Measurements from ENCODE around the gene ESF1. TPM values are rescaled to one million over a fixed set of nuclear protein-coding genes. Genes with fewer than 3 reads are reported as not detected.

ESF1 gene
- total RNA-seq, 1 experiment from 2014 or later, result 14.8 TPM

DNA sequence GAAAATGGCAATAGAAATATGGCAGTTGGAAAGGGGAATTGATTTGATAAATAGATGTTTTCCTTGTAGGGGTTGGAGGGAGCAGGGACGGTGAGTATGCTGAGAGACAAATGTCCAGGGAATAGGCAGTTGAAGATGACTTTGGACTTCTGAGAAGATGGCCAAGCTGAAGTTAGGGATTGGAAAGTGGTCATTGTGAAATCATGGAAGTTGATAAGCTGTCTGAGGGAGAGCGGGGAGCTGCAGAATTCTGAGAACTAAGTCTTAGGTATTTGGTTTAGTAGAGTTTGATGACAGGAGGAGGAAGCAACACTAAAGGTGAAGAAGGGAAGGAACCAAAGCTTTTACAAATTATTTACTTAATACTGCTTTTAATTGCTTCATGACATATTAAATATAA, 15.3 kb upstream of the ESF1 start:
- POLR2A ChIA-PET (ENCODE audit: unreplicated experiment), result no interaction called here
- CTCF ChIA-PET, result no interaction called here
- TF ChIP-seq, protein P1, sequence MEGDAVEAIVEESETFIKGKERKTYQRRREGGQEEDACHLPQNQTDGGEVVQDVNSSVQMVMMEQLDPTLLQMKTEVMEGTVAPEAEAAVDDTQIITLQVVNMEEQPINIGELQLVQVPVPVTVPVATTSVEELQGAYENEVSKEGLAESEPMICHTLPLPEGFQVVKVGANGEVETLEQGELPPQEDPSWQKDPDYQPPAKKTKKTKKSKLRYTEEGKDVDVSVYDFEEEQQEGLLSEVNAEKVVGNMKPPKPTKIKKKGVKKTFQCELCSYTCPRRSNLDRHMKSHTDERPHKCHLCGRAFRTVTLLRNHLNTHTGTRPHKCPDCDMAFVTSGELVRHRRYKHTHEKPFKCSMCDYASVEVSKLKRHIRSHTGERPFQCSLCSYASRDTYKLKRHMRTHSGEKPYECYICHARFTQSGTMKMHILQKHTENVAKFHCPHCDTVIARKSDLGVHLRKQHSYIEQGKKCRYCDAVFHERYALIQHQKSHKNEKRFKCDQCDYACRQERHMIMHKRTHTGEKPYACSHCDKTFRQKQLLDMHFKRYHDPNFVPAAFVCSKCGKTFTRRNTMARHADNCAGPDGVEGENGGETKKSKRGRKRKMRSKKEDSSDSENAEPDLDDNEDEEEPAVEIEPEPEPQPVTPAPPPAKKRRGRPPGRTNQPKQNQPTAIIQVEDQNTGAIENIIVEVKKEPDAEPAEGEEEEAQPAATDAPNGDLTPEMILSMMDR (conservative IDR thresholded peaks at IDR 0.05), result no peak
- TF ChIP-seq EZH2 (IDR thresholded peaks at IDR 0.05; ENCODE audit: low read depth), result no peak

DNA sequence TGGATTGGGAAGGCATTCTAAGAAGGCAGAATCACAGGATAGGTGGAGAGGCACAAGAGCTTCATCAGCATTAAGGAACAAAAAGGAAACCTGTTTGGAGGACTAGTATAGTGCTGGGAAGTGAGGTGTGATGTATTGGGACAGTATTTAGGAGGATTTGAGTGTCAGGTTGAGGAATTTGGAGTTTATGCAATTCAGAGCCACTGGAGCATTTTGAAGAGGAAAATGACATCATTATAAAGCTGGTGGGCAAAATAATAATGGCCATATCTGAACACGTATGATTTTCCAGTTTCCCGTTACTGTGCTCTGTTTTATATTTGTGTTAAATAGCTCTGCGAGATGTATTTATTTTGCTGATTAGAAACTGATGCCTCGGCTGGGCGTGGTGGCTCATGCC, 14.3 kb upstream of the ESF1 start:
- Histone ChIP-seq H2AFZ (no peak overlapping the region), H3K9me3 (ENCODE audit: insufficient read depth, low read depth) (no peaks in the 10 kb centered on the region), H3K4me1 (replicated peaks; ENCODE audit: insufficient read depth) (no peaks in the 10 kb centered on the region), H3K27ac (no peak overlapping the region), H3K27me3 (ENCODE audit: insufficient read depth, low read depth) (no peaks in the 10 kb centered on the region), H3K79me2 (ENCODE audit: low read depth) (no peaks in the 10 kb centered on the region), H3K4me2 (no peak overlapping the region), H4K20me1 (ENCODE audit: insufficient read depth) (no peaks in the 10 kb centered on the region), H3K9me2 (ENCODE audit: insufficient read depth) (no peaks in the 10 kb centered on the region), H3F3A (ENCODE audit: insufficient read depth, low read depth) (no peaks in the 10 kb centered on the region), H3K4me3 (no peak overlapping the region), H3K36me3 (ENCODE audit: low read depth) (peaks cover 31% of the 10 kb centered on the region)
- intact Hi-C loops (cut with micrococcal nuclease; ENCODE audit: unreplicated experiment), result no loop called here
- no peak for TF ChIP-seq EZH2 (IDR thresholded peaks at IDR 0.05; ENCODE audit: low read depth)
- TF ChIP-seq, protein P1 (conservative IDR thresholded peaks at IDR 0.05), result no peak
- POLR2A ChIA-PET (ENCODE audit: unreplicated experiment), result no interaction called here
- CTCF ChIA-PET, result no interaction called here
- no peak for DNase-seq
- BruUV-seq (replicated peaks), result no TSS peak

More for the DNA sequence above, 15.3 kb upstream of the ESF1 start:
- DNase-seq, result no peak
- H3K4me2 ChIP-seq, result no peak overlapping the region
- no peaks in the 10 kb centered on the region for H4K20me1 ChIP-seq (ENCODE audit: insufficient read depth)
- peaks cover 29% of the 10 kb centered on the region for H3K36me3 ChIP-seq (ENCODE audit: low read depth)
- no peaks in the 10 kb centered on the region for H3K27me3 ChIP-seq (ENCODE audit: insufficient read depth, low read depth)
- H3K27ac ChIP-seq, result no peak overlapping the region
- H3K9me3 ChIP-seq (ENCODE audit: insufficient read depth, low read depth), result no peaks in the 10 kb centered on the region
- H3K4me3 ChIP-seq, result no peak overlapping the region
- no peaks in the 10 kb centered on the region for H3K4me1 ChIP-seq (replicated peaks; ENCODE audit: insufficient read depth)
- H3F3A ChIP-seq (ENCODE audit: insufficient read depth, low read depth), result no peaks in the 10 kb centered on the region
- no peaks in the 10 kb centered on the region for H3K9me2 ChIP-seq (ENCODE audit: insufficient read depth)
- intact Hi-C loops (cut with micrococcal nuclease; ENCODE audit: unreplicated experiment), result no loop called here
- no peaks in the 10 kb centered on the region for H3K79me2 ChIP-seq (ENCODE audit: low read depth)
- H2AFZ ChIP-seq, result no peak overlapping the region
- no TSS peak for BruUV-seq (replicated peaks)

DNA sequence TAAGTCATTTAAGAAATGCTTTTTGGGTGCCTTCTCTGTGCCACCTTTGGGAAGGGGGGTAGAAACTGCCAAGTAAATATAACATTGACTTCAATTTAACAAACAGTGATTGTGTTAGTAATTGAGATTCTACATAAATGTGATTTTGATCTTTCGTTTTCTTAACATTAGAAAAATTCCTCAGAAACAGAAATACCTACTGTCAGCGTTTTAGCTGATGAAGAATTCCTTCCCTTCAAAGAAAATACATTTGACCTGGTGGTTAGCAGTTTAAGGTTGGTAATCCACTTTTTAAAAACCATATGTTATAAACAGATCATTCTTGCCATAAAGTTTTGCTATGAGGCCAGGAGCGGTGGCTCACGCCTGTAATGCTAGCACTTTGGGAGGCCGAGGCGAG, 9.9 kb upstream of the ESF1 start:
- no peaks in the 10 kb centered on the region for H3K9me3 ChIP-seq (ENCODE audit: insufficient read depth, low read depth)
- no peak overlapping the region for H3K4me3 ChIP-seq
- peaks cover 28% of the 10 kb centered on the region for H3K36me3 ChIP-seq (ENCODE audit: low read depth)
- no peak overlapping the region for H2AFZ ChIP-seq
- H3F3A ChIP-seq (ENCODE audit: insufficient read depth, low read depth), result no peaks in the 10 kb centered on the region
- no peak overlapping the region for H3K27ac ChIP-seq
- BruUV-seq (replicated peaks), result no TSS peak
- H3K9me2 ChIP-seq (ENCODE audit: insufficient read depth), result no peaks in the 10 kb centered on the region
- ChIA-PET CTCF (no interaction called here), POLR2A (ENCODE audit: unreplicated experiment) (no interaction called here)
- no peaks in the 10 kb centered on the region for H3K27me3 ChIP-seq (ENCODE audit: insufficient read depth, low read depth)
- H3K4me2 ChIP-seq, result no peak overlapping the region
- intact Hi-C loops (cut with micrococcal nuclease; ENCODE audit: unreplicated experiment), result no loop called here
- no peaks in the 10 kb centered on the region for H3K4me1 ChIP-seq (replicated peaks; ENCODE audit: insufficient read depth)
- H3K79me2 ChIP-seq (ENCODE audit: low read depth), result no peaks in the 10 kb centered on the region
- H4K20me1 ChIP-seq (ENCODE audit: insufficient read depth), result no peaks in the 10 kb centered on the region; the same call in 1 of the 2 replicates
- TF ChIP-seq, protein P1 (conservative IDR thresholded peaks at IDR 0.05), result no peak
- TF ChIP-seq EZH2 (IDR thresholded peaks at IDR 0.05; ENCODE audit: low read depth), result no peak
- no peak for DNase-seq
